Sciatic nerve (tissue), 2 donors: ENCODE data around the gene HCN3. TPM values are rescaled to one million over a fixed set of nuclear protein-coding genes. Genes with fewer than 3 reads are reported as not detected.

Experiments
- ATAC-seq: fragments of 200-7000 bp; cut with Tn5 transposase; one replicate; pipeline ENCODE4 v1.9.1; 2020; ENCODE audit warnings: mild to moderate bottlenecking, moderate library complexity
- DNase-seq: peaks from one replicate; pipeline ENCODE4 v3.0.0-alpha.2; 2020; ENCODE audit warnings: low spot score
- intact Hi-C: fragments of 100-400 bp; cut with DNase I; formaldehyde crosslinking; loops from one replicate; pipeline ENCODE4 v1.14.2; 2022
- total RNA-seq: library from RNA; stranded (reverse); fragmentation: NEBNext Ultra II Directional; extraction: Animal tissue kit (Norgen Biotek cat#: 25700); gene quantifications from one replicate; pipeline ENCODE4 v1.2.1, GENCODE V29; 2021
- donor health status: DM: no; HTN: no; CAD: no.
- donor health status: DM: no; HTN: no; CAD: no.

Gene HCN3
- total RNA-seq, 1 donor from 2014 or later, result 8.0 TPM

GRCh38 chr1:155301342-155301841 lies 24.1 kb downstream of the HCN3 start, which contains the start of gene PKLR:
TSS of gene PKLR (minus strand) at chr1:155301438. CDS start at chr1:155301395, 43 bp downstream.
- intact Hi-C loops, result no loop called here
- no peak for ATAC-seq
- DNase-seq, result no peak

DNA sequence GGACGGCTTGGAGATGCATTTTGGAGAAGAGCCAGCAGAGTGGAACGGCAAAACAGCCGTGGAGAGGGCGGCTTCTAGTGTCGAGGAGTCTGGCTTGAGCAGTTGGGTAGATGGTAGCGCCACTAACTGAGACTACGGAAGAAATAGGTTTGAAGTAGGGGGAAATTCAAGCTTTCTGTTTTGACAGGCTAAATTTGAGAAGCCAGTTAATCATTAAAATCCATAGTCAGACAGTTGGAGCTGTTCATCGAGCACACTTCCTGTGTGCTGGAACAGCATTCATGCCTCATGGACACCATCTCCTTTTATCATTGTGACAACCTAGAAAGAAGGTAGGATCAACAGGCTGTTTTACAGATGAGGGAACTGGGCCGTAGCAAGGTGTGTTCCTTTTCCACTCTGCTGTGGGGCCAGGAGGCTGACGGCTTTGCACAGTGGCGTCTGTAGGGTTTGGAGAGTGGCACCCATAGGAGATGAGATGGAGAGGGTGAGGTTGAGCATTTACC lies 27.3 kb downstream of the HCN3 start:
- no peak for DNase-seq
- no peak for ATAC-seq
- intact Hi-C loops, result no loop called here

- no peak for ATAC-seq
- intact Hi-C loops, result no loop called here
- DNase-seq, result no peak
Measured at GRCh38 chr1:155305881-155306391, 28.7 kb downstream of the HCN3 start.

DNA sequence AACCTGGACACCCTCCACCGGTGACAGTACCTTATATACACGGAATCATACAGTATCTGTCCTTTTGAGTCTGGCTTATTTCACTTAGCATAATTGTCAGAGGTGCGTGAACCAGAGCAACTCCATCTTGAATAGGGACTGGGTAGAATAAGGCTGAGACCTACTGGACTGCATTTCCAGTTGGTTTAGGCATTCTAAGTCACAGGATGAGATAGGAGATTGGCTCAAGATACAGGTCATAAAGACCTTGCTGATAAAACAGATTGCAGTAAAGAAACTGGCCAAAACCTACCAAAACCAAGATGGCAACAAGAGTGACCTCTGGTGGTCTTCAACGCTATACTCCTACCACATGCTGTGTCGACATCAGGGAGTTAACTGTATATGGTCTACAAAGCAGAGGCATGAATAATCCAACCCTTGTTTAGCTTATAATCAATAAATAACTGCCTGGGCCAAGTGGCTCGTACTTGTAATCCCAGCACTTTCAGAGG lies 30.0 kb downstream of the HCN3 start:
- no peak for ATAC-seq
- DNase-seq, result no peak
- intact Hi-C loops, result no loop called here

DNA sequence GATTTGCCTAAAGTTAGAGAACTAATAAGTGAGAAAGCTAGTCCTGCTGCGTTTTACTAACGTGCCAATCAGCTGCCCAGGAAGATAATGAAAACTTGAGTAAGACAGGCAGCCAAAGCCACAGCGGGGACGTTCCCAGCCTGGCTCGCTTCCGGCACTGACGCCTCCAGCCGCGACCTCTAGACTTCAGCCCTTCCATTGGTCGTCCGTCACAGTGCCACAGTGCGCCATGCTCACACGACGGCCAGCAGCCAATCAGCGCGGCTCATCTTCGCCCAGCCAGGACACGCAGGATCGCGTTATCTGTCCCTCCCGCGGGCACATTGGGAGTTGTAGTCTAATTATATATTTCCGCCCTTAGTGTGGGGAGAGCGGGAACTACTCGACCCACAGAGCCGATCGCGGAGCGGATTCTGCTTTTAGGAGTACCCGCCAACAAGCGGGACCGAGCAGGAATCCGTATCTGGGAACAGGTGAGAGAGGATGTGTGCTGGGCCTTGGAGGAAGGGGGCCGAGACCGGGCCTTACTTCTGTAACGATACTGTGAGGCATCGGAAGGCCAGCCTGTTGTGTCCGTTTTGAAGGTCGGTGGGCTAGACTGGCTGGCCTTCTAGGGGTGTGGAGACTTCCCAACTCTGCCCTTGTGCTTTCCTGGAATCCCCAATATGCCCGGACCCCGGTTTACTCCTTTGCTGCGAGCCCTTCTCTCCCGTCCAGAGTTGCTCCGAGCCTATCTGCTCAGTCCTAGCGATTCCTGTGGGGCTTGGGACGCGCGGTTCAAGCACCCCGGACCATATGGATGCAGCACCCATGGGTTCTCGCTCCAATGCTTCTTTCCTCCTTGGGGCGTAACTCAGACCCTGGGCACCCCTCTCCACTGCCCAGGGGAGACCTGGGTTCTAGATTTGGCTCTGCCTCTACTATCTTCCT lies 31.5 kb downstream of the HCN3 start, which contains the start of gene FDPS:
TSS of gene FDPS (plus strand) at position 374 of the 930 bp plus-strand sequence. CDS start 924 bp downstream, outside the sequence.
- peak; percentile 98 for DNase-seq
- peak; percentile 100 for ATAC-seq
- intact Hi-C loops, result no loop called here

DNA sequence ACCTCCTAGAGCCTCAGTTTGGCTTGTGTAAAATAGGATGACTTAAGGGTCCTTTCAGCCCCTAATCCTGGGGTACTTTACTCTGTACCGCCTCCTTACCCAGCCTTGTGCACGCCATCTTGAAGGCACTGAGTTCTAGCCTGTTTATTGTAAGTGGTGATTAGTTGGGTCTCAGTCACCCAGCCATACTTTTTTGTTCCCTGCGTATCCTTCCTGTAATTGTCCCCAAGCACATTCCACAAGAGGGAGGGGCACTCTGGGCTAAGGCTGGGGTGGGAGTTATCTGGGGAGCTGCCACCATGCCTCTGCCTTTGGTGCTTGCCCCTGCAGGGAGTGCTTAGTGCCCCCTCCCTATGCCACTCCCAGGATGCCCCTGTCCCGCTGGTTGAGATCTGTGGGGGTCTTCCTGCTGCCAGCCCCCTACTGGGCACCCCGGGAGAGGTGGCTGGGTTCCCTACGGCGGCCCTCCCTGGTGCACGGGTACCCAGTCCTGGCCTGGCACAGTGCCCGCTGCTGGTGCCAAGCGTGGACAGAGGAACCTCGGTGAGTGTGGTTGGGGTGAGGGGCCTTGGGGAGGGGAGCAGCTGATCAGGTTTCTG lies 32.3 kb downstream of the HCN3 start:
- intact Hi-C loops, result no loop called here
- ATAC-seq (peak; percentile 0), DNase-seq (peak; percentile 75)

GRCh38 chr1:155313261-155313660 lies 36.0 kb downstream of the HCN3 start:
- intact Hi-C loops, result no loop called here
- no peak for ATAC-seq
- DNase-seq, result no peak

GRCh38 chr1:155316922-155317321 lies 39.7 kb downstream of the HCN3 start:
- intact Hi-C loops, result no loop called here
- ATAC-seq, result no peak
- no peak for DNase-seq

- DNase-seq, result no peak
- no peak for ATAC-seq
- intact Hi-C loops, result no loop called here
Measured at GRCh38 chr1:155318082-155318481, 40.8 kb downstream of the HCN3 start.

DNA sequence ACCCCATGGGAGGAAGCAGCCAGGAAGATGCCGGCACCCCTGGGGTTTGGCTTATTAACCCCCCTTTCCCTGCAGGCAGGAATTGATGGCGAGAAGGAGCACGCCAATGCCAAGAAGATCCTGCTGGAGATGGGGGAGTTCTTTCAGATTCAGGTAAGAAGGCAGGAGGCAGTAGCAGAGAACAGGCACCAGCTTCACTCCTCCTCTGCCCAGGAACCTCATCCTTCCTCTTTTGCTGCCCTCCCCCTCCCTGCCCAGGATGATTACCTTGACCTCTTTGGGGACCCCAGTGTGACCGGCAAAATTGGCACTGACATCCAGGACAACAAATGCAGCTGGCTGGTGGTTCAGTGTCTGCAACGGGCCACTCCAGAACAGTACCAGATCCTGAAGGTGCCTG lies 42.3 kb downstream of the HCN3 start:
- intact Hi-C loops, result no loop called here
- no peak for ATAC-seq
- no peak for DNase-seq

- intact Hi-C loops, result loop anchor here (5.0 kb wide), 1 partner anchor 48 kb away; the partner anchor contains the start of gene CLK2
- no peak for ATAC-seq
- DNase-seq, result no peak
Measured at GRCh38 chr1:155320252-155320651, 43.0 kb downstream of the HCN3 start.

- intact Hi-C loops, result loop anchor here (5.0 kb wide), 1 partner anchor 49 kb away; the partner anchor contains the start of gene CLK2
- peak; percentile 68 for ATAC-seq
- peak; percentile 92 for DNase-seq
Measured at GRCh38 chr1:155320661-155321617, 43.7 kb downstream of the HCN3 start, which contains the start of gene RUSC1. TSS of gene RUSC1 (plus strand) at chr1:155320894. CDS start at chr1:155321774, 880 bp downstream.

DNA sequence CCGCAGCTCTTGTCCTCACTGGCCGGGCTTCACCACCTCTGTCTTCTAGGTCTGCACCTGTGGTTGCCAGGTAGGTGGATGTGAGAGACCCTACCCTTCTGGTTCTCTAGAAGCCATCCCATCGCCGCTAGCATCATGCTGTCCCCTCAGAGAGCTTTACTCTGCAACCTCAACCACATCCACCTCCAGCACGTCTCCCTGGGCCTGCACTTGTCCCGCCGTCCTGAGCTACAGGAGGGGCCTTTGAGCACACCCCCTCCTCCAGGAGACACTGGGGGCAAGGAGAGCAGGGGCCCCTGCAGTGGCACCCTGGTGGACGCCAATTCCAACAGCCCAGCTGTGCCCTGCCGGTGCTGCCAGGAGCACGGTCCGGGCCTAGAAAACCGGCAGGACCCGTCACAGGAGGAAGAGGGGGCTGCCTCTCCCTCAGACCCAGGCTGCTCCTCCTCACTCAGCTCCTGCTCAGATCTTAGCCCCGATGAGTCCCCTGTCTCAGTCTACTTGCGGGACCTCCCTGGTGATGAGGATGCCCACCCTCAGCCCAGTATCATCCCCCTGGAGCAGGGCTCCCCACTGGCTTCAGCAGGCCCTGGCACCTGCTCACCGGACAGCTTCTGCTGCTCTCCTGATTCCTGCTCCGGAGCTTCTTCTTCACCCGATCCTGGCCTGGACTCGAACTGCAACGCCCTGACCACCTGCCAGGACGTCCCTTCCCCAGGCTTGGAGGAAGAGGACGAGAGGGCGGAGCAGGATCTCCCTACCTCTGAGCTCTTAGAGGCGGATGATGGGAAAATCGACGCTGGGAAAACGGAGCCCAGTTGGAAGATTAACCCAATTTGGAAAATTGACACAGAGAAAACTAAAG lies 44.6 kb downstream of the HCN3 start:
- intact Hi-C loops, result loop anchor here (5.0 kb wide), 1 partner anchor 50 kb away; the partner anchor contains the start of gene CLK2
- ATAC-seq (no peak), DNase-seq (peak; percentile 60)

- ATAC-seq (no peak), DNase-seq (peak; percentile 71)
- intact Hi-C loops, result loop anchor here (5.0 kb wide), 1 partner anchor 50 kb away; the partner anchor contains the start of gene CLK2
Measured at GRCh38 chr1:155322571-155322952, 45.3 kb downstream of the HCN3 start.

GRCh38 chr1:155322953-155323728 lies 45.9 kb downstream of the HCN3 start:
- DNase-seq (peak; percentile 94), ATAC-seq (peak; percentile 52)
- intact Hi-C loops, result loop anchor here (5.0 kb wide), 1 partner anchor 51 kb away; the partner anchor contains the start of gene CLK2

DNA sequence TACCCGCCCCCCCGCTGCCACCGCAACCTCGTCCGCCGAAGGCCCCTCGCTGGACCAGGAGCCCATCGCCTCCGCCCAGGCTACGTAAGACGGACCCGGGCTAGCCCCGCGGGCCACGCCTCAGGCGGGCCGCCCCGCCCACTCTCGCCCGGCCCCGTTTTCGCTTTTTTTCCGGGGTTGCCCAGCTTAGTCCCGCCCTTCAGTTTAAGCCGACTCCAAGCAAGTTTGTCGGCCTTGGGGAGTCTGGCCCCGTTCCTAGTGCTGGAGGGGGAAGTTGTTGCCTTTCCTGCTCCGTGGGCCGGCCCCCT lies 46.4 kb downstream of the HCN3 start:
- DNase-seq, result peak; percentile 95
- intact Hi-C loops, result loop anchor here (5.0 kb wide), 1 partner anchor 51 kb away; the partner anchor contains the start of gene CLK2
- ATAC-seq, result peak; percentile 80
